ENCODE results near the gene ATR.
"Not testable (repeated sequence)": the region's sequence is repeated elsewhere in the genome, so short reads cannot be mapped to it uniquely, and the experiment has no call there.

The ATR gene

GRCh38 chr3:142602619-142603385, 24.3 kb upstream of the ATR start:
- DNase-seq (ENCODE audit: extremely low read depth, low read depth): no peak
- TF ChIP-seq CTCF (IDR thresholded peaks at IDR 0.05; ENCODE audit: low read depth, low read length): no peak

DNA sequence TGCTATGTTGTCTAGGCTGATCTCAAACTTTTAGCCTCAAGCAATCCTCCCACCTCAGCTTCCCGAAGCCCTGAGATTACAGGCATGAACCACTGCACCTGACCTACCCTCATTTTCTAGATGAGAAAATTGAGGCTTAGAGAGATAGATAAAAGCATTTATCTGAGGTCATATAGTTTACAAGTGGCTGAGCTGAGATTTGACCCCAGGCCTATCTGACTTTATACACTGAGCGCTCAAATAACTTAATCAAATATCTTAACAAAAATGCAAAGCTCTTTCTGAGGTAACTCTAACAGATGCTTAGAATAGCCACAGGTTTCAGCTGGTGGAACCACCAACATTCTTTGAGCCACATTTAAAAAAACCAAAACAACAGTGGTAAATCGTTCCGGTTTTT, 23.2 kb upstream of the ATR start:
- DNase-seq (ENCODE audit: extremely low read depth, low read depth): no peak
- no peak for TF ChIP-seq CTCF (IDR thresholded peaks at IDR 0.05; ENCODE audit: low read depth, low read length)

- TF ChIP-seq CTCF (IDR thresholded peaks at IDR 0.05; ENCODE audit: low read depth, low read length): no peak
- no peak for DNase-seq (ENCODE audit: extremely low read depth, low read depth)
These were observed 19.4 kb upstream of the ATR start for GRCh38 chr3:142597906-142598305.

GRCh38 chr3:142596726-142597088, 18.2 kb upstream of the ATR start:
- no peak for DNase-seq (ENCODE audit: extremely low read depth, low read depth)
- TF ChIP-seq CTCF (IDR thresholded peaks at IDR 0.05; ENCODE audit: low read depth, low read length): no peak

- DNase-seq (ENCODE audit: extremely low read depth, low read depth): peak; percentile 18
These were observed 17.6 kb upstream of the ATR start, which contains the start of gene PLS1 for GRCh38 chr3:142595951-142596725. PLS1 (plus strand) TSS chr3:142596393; CDS start chr3:142664238, 67,845 bp downstream.

GRCh38 chr3:142595581-142595950, 17.0 kb upstream of the ATR start:
- DNase-seq (ENCODE audit: extremely low read depth, low read depth): no peak
- no peak for TF ChIP-seq CTCF (IDR thresholded peaks at IDR 0.05; ENCODE audit: low read depth, low read length)

More at GRCh38 chr3:142595951-142596725, 17.6 kb upstream of the ATR start, which contains the start of gene PLS1:
- TF ChIP-seq CTCF (IDR thresholded peaks at IDR 0.05; ENCODE audit: low read depth, low read length): no peak

GRCh38 chr3:142595141-142595540, 16.6 kb upstream of the ATR start:
- no peak for TF ChIP-seq CTCF (IDR thresholded peaks at IDR 0.05; ENCODE audit: low read depth, low read length)
- no peak for DNase-seq (ENCODE audit: extremely low read depth, low read depth)

- DNase-seq (ENCODE audit: extremely low read depth, low read depth): not testable (repeated sequence)
These were observed 13.7 kb upstream of the ATR start for GRCh38 chr3:142592268-142592667.

Data from AG09319 (cell line).